H9 (cell line): Measurements from ENCODE around the gene SNCB. TPM values are rescaled to one million over a fixed set of nuclear protein-coding genes. Genes with fewer than 3 reads are reported as not detected.

Source experiments
- DNase-seq: peaks from one replicate; pipeline ENCODE4 v3.0.0-alpha.2; 2017
- H2AFZ ChIP-seq: one replicate; pipeline ENCODE4 v1.6.1; 2013; ENCODE audit warnings: mild to moderate bottlenecking, low read length, control low read depth, moderate library complexity
- H2AK5ac ChIP-seq: 2 replicates; pipeline ENCODE4 v1.6.1; 2013; ENCODE audit warnings: low read length, control low read depth, mixed read lengths; ENCODE audit not compliant: insufficient read length
- H2BK120ac ChIP-seq: one replicate; pipeline ENCODE4 v1.6.1; 2013; ENCODE audit warnings: low read depth, mild to moderate bottlenecking, low read length, control low read depth, inconsistent platforms; ENCODE audit not compliant: poor library complexity, severe bottlenecking
- H2BK12ac ChIP-seq: 2 replicates; pipeline ENCODE4 v1.6.1; 2013; ENCODE audit warnings: low read length, control low read depth, mixed read lengths, low read depth; ENCODE audit not compliant: insufficient read length
- H2BK15ac ChIP-seq: 2 replicates; pipeline ENCODE4 v1.6.1; 2013; ENCODE audit warnings: low read depth, low read length, control low read depth
- H2BK20ac ChIP-seq: one replicate; pipeline ENCODE4 v1.6.1; 2013; ENCODE audit warnings: low read depth, mild to moderate bottlenecking, low read length, control low read depth, inconsistent platforms; ENCODE audit not compliant: poor library complexity, severe bottlenecking
- H2BK5ac ChIP-seq: 2 replicates; pipeline ENCODE4 v1.6.1; 2013; ENCODE audit warnings: low read length, control low read depth, mixed read lengths; ENCODE audit not compliant: insufficient read length
- H3K14ac ChIP-seq: 2 replicates; pipeline ENCODE4 v1.6.1; 2013; ENCODE audit warnings: low read length, control low read depth; ENCODE audit not compliant: insufficient read depth
- H3K18ac ChIP-seq: 2 replicates; pipeline ENCODE4 v1.6.1; 2013; ENCODE audit warnings: low read depth, mild to moderate bottlenecking, mixed read lengths, low read length, control low read depth; ENCODE audit not compliant: insufficient read length
- H3K23ac ChIP-seq: 2 replicates; pipeline ENCODE4 v1.6.1; 2013; ENCODE audit warnings: low read length, control low read depth, mixed read lengths, low read depth; ENCODE audit not compliant: insufficient read length
- H3K23me2 ChIP-seq: 2 replicates; pipeline ENCODE4 v1.6.1; 2013; ENCODE audit warnings: low read depth, mild to moderate bottlenecking, mixed read lengths, low read length, control low read depth; ENCODE audit not compliant: insufficient read length, poor library complexity, severe bottlenecking
- H3K27ac ChIP-seq: 2 replicates; pipeline ENCODE4 v1.5.1; 2013; ENCODE audit warnings: low read length, control low read depth, mixed read lengths, low read depth; ENCODE audit not compliant: insufficient read length
- H3K27me3 ChIP-seq: 2 replicates; pipeline ENCODE4 v1.6.1; 2013; ENCODE audit warnings: low read length, control low read depth, inconsistent platforms; ENCODE audit not compliant: insufficient read depth
- H3K4ac ChIP-seq: 2 replicates; pipeline ENCODE4 v1.6.1; 2013; ENCODE audit warnings: low read depth, mild to moderate bottlenecking, control low read depth, inconsistent platforms, low read length, moderate library complexity
- H3K4me1 ChIP-seq: 2 replicates; pipeline ENCODE4 v1.6.1; 2013; ENCODE audit warnings: low read length, control low read depth, inconsistent platforms; ENCODE audit not compliant: insufficient read depth
- H3K4me2 ChIP-seq: 2 replicates; pipeline ENCODE4 v1.6.1; 2013; ENCODE audit warnings: low read length, control low read depth, mixed read lengths; ENCODE audit not compliant: insufficient read length, insufficient read depth
- H3K56ac ChIP-seq: 2 replicates; pipeline ENCODE4 v1.6.1; 2013; ENCODE audit warnings: low read depth, mild to moderate bottlenecking, mixed read lengths, low read length, control low read depth; ENCODE audit not compliant: insufficient read length
- H3K79me1 ChIP-seq: 2 replicates; pipeline ENCODE4 v1.6.1; 2013; ENCODE audit warnings: low read depth, mild to moderate bottlenecking, moderate library complexity, low read length, control low read depth, inconsistent platforms; ENCODE audit not compliant: insufficient read depth, poor library complexity, severe bottlenecking
- H3K79me2 ChIP-seq: 2 replicates; pipeline ENCODE4 v1.6.1; 2013; ENCODE audit warnings: low read length, control low read depth, inconsistent platforms; ENCODE audit not compliant: insufficient read depth
- H3K9ac ChIP-seq: 2 replicates; pipeline ENCODE4 v1.6.1; 2013; ENCODE audit warnings: low read length, control low read depth, mixed read lengths; ENCODE audit not compliant: insufficient read length; ENCODE audit errors: extremely low read depth
- H3K9me3 ChIP-seq: one replicate; pipeline ENCODE4 v1.6.1; 2013; ENCODE audit warnings: low read depth, low read length, inconsistent platforms; ENCODE audit not compliant: control insufficient read depth
- H3T11ph ChIP-seq: one replicate; pipeline ENCODE4 v1.6.1; 2013; ENCODE audit warnings: mild to moderate bottlenecking, low read length, control low read depth, inconsistent platforms
- H4K20me1 ChIP-seq: one replicate; pipeline ENCODE4 v1.6.1; 2013; ENCODE audit not compliant: control insufficient read depth, insufficient read length, insufficient read depth
- H4K5ac ChIP-seq: 2 replicates; pipeline ENCODE4 v1.6.1; 2013; ENCODE audit warnings: low read depth, mild to moderate bottlenecking, mixed read lengths, low read length, control low read depth; ENCODE audit not compliant: insufficient read length
- H4K8ac ChIP-seq: replicated peaks from 2 replicates; pipeline ENCODE4 v1.6.1; 2013; ENCODE audit warnings: low read length, control low read depth, mixed read lengths, low read depth; ENCODE audit not compliant: insufficient read length
- H4K91ac ChIP-seq: 2 replicates; pipeline ENCODE4 v1.6.1; 2013; ENCODE audit warnings: low read depth, mild to moderate bottlenecking, moderate library complexity, mixed read lengths, low read length, control low read depth; ENCODE audit not compliant: insufficient read length
- H3K27ac Mint-ChIP-seq, 3 experiments: 2 replicates in 2 of 3; 3 replicates in 1 of 3; pipeline ENCODE4 v1.8.0; 2020 to 2021; ENCODE audit warnings: mixed read lengths in 3 of 3, mild to moderate bottlenecking in 1 of 3, moderate library complexity in 1 of 3
- H3K27me3 Mint-ChIP-seq: 2 replicates; pipeline ENCODE4 v1.8.0; 2021; ENCODE audit warnings: low read depth, mild to moderate bottlenecking, moderate library complexity, mixed read lengths
- H3K36me3 Mint-ChIP-seq, 3 experiments: 2 replicates in 2 of 3; 3 replicates in 1 of 3; pipeline ENCODE4 v1.8.0; 2020 to 2021; ENCODE audit warnings: low read depth in 3 of 3, mixed read lengths in 3 of 3; ENCODE audit not compliant: insufficient read depth in 1 of 3
- H3K4me1 Mint-ChIP-seq, 2 experiments: 2 replicates each; pipeline ENCODE4 v1.8.0; 2020; ENCODE audit warnings: mixed read lengths in 2 of 2
- H3K4me3 Mint-ChIP-seq, 2 experiments: 2 replicates in 1 of 2; 3 replicates in 1 of 2; pipeline ENCODE4 v1.8.0; 2020 to 2021; ENCODE audit warnings: mild to moderate bottlenecking in 2 of 2, mixed read lengths in 2 of 2, moderate library complexity in 1 of 2
- H3K9me3 Mint-ChIP-seq, 2 experiments: 2 replicates in 1 of 2; 3 replicates in 1 of 2; pipeline ENCODE4 v1.8.0; 2020; ENCODE audit warnings: mild to moderate bottlenecking in 2 of 2, mixed read lengths in 2 of 2, moderate library complexity in 1 of 2
- CTCF ChIP-seq: fragments of 200-600 bp; sonication (generic); conservative IDR thresholded peaks from 3 replicates; pipeline ENCODE4 v1.8.0; 2021; ENCODE audit warnings: antibody characterized with exemption, mild to moderate bottlenecking
- WGBS: extraction: QIAGEN DNeasy Blood & Tissue Kit; methylation state at CpG from one replicate; pipeline ENCODE4 v1.1.7; 2013; ENCODE audit warnings: missing lambda C conversion rate, low lambda C conversion rate, mixed read lengths; ENCODE audit not compliant: insufficient read length; ENCODE audit errors: extremely low coverage; 5-methylcytosine and 5-hydroxymethylcytosine counted together
- total RNA-seq: library from RNA; stranded (reverse); gene quantifications from 2 replicates; pipeline ENCODE4 v1.2.1, GENCODE V29; 2021

SNCB gene
- total RNA-seq, 1 experiment from 2014 or later: 3.5 TPM

GRCh38 chr5:176633598-176633997 lies 3.3 kb upstream of the SNCB start:
- H3T11ph ChIP-seq: no peak overlapping the region
- no peak overlapping the region for H3K27ac ChIP-seq
- Mint-ChIP-seq H3K9me3 (peaks cover 0 to 10% of the 10 kb centered on the region in 2 experiments; a peak in 3 of 5 replicates), H3K27me3 (peaks cover 72% of the 10 kb centered on the region), H3K27ac (no peak overlapping the region), H3K4me3 (no peak overlapping the region), H3K4me1 (peaks cover 42 to 56% of the 10 kb centered on the region in 2 experiments), H3K36me3 (peaks cover 0 to 6% (median 2%) of the 10 kb centered on the region in 3 experiments; a peak in 4 of 7 replicates)
- WGBS: no CpG with 5 or more reads among the region's 6 CpGs
- peaks cover 8% of the 10 kb centered on the region for H3K23me2 ChIP-seq
- H2AK5ac ChIP-seq: no peak overlapping the region
- no peaks in the 10 kb centered on the region for H3K9me3 ChIP-seq
- no peaks in the 10 kb centered on the region; the same call in 1 of the 2 replicates for H3K4me1 ChIP-seq
- no peaks in the 10 kb centered on the region for H3K79me2 ChIP-seq
- H2AFZ ChIP-seq: no peak overlapping the region
- no peak overlapping the region for H3K56ac ChIP-seq
- H2BK12ac ChIP-seq: no peak overlapping the region
- H4K5ac ChIP-seq: no peak overlapping the region
- H4K91ac ChIP-seq: no peak overlapping the region
- H3K4me2 ChIP-seq: no peak overlapping the region
- H4K8ac ChIP-seq: no peak overlapping the region
- no peak overlapping the region for H3K23ac ChIP-seq
- no peak overlapping the region for H2BK5ac ChIP-seq
- H3K27me3 ChIP-seq: peaks cover 6% of the 10 kb centered on the region; the same call in 1 of the 2 replicates
- no peak overlapping the region for H2BK20ac ChIP-seq
- no peak overlapping the region for H3K14ac ChIP-seq
- no peaks in the 10 kb centered on the region for H4K20me1 ChIP-seq
- no peaks in the 10 kb centered on the region for H3K79me1 ChIP-seq
- no peak for TF ChIP-seq CTCF
- no peak overlapping the region for H2BK120ac ChIP-seq
- no peak overlapping the region for H3K4ac ChIP-seq
- no peak overlapping the region for H2BK15ac ChIP-seq
- H3K9ac ChIP-seq: no peak overlapping the region
- no peak for DNase-seq
- no peak overlapping the region for H3K18ac ChIP-seq
